CD8-positive, alpha-beta memory T cell (primary cell): ENCODE measurements around the gene SKI. TPM values are rescaled to one million over a fixed set of nuclear protein-coding genes. Genes with fewer than 3 reads are reported as not detected.
A peak's percentile ranks its signal among the peaks of the same experiment; 100 is the strongest.

Experiments used
- CTCF ChIA-PET: fragments of 350-600 bp; sonication (Branson Sonifier 250); formaldehyde crosslinking; loops from one replicate; lab custom pipeline; 2021; ENCODE audit warnings: antibody characterized with exemption; lab: Charles Lee
- POLR2A ChIA-PET: fragments of 350-600 bp; sonication (Branson Sonifier 250); formaldehyde crosslinking; loops from one replicate; lab custom pipeline; 2021; ENCODE audit warnings: antibody characterized with exemption; lab: Charles Lee
- DNase-seq, 5 donors: peaks; one replicate each; pipeline versions ENCODE4 v3.0.0 to v3.0.0-alpha.2; 2020 to 2022; ENCODE audit warnings: mixed read lengths in 1 of 5
- H3K27ac ChIP-seq: one replicate; pipeline ENCODE4 v1.7.0; 2013; ENCODE audit warnings: low read depth, mild to moderate bottlenecking, low read length, moderate library complexity
- H3K27me3 ChIP-seq: 2 replicates; pipeline ENCODE4 v1.7.0; 2013; ENCODE audit warnings: low read length, mild to moderate bottlenecking; ENCODE audit not compliant: insufficient read depth, poor library complexity, severe bottlenecking
- H3K36me3 ChIP-seq: 2 replicates; pipeline ENCODE4 v1.7.0; 2013; ENCODE audit warnings: mild to moderate bottlenecking, low read length, moderate library complexity; ENCODE audit not compliant: insufficient read depth
- H3K4me1 ChIP-seq: 2 replicates; pipeline ENCODE4 v1.7.0; 2013; ENCODE audit warnings: mild to moderate bottlenecking, low read length, moderate library complexity; ENCODE audit not compliant: insufficient read depth
- H3K4me3 ChIP-seq: 2 replicates; pipeline ENCODE4 v1.7.0; 2013; ENCODE audit warnings: mild to moderate bottlenecking, low read length
- H3K9me3 ChIP-seq: 2 replicates; pipeline ENCODE4 v1.7.0; 2013; ENCODE audit warnings: mild to moderate bottlenecking, low read length
- H3K27ac Mint-ChIP-seq, 8 donors: one replicate each; pipeline ENCODE4 v1.8.0; 2020 to 2021; ENCODE audit warnings: mixed read lengths in 8 of 8, mild to moderate bottlenecking in 6 of 8, inconsistent platforms in 3 of 8, moderate library complexity in 3 of 8
- H3K27me3 Mint-ChIP-seq, 2 donors: one replicate each; pipeline ENCODE4 v1.8.0; 2020 to 2021; ENCODE audit warnings: mixed read lengths in 2 of 2, mild to moderate bottlenecking in 1 of 2, moderate library complexity in 1 of 2
- H3K36me3 Mint-ChIP-seq, 3 donors: one replicate each; pipeline ENCODE4 v1.8.0; 2020 to 2021; ENCODE audit warnings: mixed read lengths in 3 of 3, inconsistent platforms in 1 of 3, mild to moderate bottlenecking in 1 of 3
- H3K4me1 Mint-ChIP-seq, 3 donors: one replicate each; pipeline ENCODE4 v1.8.0; 2020 to 2021; ENCODE audit warnings: mixed read lengths in 3 of 3, inconsistent platforms in 1 of 3, mild to moderate bottlenecking in 1 of 3
- H3K4me3 Mint-ChIP-seq, 7 donors: one replicate each; pipeline ENCODE4 v1.8.0; 2020 to 2021; ENCODE audit warnings: mixed read lengths in 7 of 7, mild to moderate bottlenecking in 6 of 7, moderate library complexity in 4 of 7, inconsistent platforms in 2 of 7
- H3K9me3 Mint-ChIP-seq, 5 donors: one replicate each; pipeline ENCODE4 v1.8.0; 2020 to 2022; ENCODE audit warnings: mixed read lengths in 5 of 5, mild to moderate bottlenecking in 3 of 5, moderate library complexity in 2 of 5, inconsistent platforms in 1 of 5
- polyA plus RNA-seq: library from polyadenylated mRNA; unstranded; fragments of 300-500 nt; fragmentation: Illumina TruSeq; gene quantifications from one replicate; pipeline ENCODE4 v1.2.3, GENCODE V29; 2021
- total RNA-seq, 2 experiments: library from RNA; stranded (reverse); gene quantifications; one replicate each; pipeline ENCODE4 v1.2.3, GENCODE V29; 2021

The SKI gene
- total and polyA plus RNA-seq, 3 experiments from 2014 or later, result 0.94 to 38.4 (median 35.9) TPM

DNA sequence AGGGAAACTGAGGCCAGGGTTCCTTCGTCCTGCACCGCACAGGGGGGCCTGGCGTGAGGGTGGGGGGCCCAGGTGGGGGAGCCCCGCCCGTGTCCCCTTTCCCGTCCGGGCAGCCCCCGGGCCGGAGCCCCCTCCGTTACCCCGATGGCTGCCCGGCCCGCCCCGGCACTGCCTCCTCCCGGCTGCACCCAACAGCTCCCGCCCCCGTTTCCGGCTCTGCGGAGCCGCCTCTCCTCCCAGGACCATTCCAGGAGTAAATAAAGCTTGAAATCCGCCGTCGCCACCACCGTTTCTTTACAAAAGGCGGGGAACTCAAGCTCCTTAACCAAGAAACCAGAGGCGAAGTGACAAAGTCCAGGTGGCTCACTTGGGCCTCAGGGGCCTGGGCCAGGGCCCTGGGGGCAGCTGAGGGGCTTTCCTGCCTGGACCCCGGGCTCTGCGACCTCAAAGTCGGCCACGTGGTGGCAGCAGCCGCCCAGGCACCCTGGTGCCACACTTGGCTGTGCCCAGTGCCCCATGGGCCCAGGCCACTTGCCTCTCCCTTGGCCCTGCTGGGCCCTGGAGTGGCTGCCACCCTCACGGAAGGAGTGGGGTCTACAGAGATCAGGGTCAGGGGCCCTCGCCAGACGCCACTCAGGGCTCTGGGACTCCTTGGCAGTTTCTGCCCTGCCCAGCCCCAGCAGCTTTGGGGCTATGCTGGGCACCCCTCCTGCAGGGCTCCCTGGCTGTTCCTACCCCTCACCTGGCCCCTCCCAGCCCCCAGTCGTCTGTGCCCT, 33.0 kb upstream of the SKI start:
- CTCF ChIA-PET, result interaction anchor here (0.7 to 2.4 kb wide), 46 partner anchors 10 to 594 kb away, joined by 3 to 114 read pairs (median 4); partner anchors contain the start of genes MORN1, PEX10, RER1 and TNFRSF14
- peak overlapping the region; percentile 80 for H3K4me3 ChIP-seq

DNA sequence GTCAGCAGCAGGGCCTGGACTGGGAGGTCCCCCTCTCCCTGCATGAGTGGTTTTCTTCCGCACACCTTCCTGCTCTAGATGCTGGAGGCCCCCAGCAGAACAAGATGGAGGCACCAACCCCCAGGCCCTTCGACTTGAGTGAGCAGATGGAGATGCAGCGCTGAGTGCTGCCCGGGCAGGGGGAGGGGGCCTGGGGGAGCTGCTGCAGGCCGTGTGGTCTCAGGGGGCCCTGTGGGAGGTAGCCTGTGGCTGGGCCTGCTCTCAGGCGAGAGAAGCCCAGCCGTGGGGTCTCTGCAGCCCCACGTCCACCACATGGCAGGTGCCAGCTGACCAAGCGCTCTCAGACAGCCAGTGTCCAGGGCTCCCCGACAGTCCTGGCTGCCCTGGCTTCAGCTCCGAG, 32.3 kb upstream of the SKI start:
- ChIA-PET POLR2A (interaction anchor here (1.2 to 2.0 kb wide), 8 partner anchors 35 to 352 kb away, joined by 5 to 15 read pairs (median 8); partner anchors contain the start of genes MORN1 and RER1), CTCF (interaction anchor here (1.1 to 2.4 kb wide), 14 partner anchors 11 to 352 kb away, joined by 3 to 114 read pairs (median 10); partner anchors contain the start of genes MORN1 and RER1)
- Mint-ChIP-seq H3K27me3 (no peaks in the 10 kb centered on the region), H3K9me3 (no peaks in the 10 kb centered on the region), H3K4me3 (no peak overlapping the region), H3K27ac (peak overlapping the region in 3 of 8 donors; percentile 91 to 95 (median 95)), H3K4me1 (peaks cover 18 to 36% (median 20%) of the 10 kb centered on the region in 3 donors), H3K36me3 (peaks cover 0 to 2% (median 1%) of the 10 kb centered on the region in 3 donors)
- peaks cover 32% of the 10 kb centered on the region for H3K4me1 ChIP-seq
- H3K36me3 ChIP-seq, result no peaks in the 10 kb centered on the region
- H3K9me3 ChIP-seq, result no peaks in the 10 kb centered on the region
- no peak overlapping the region for H3K4me3 ChIP-seq
- DNase-seq, result no peak
- peak overlapping the region; percentile 78 for H3K27ac ChIP-seq
- H3K27me3 ChIP-seq, result no peaks in the 10 kb centered on the region

More for the DNA sequence above, 33.0 kb upstream of the SKI start:
- Mint-ChIP-seq H3K27me3 (no peaks in the 10 kb centered on the region), H3K4me3 (peak overlapping the region; percentile 80 to 95 (median 87)), H3K36me3 (peaks cover 0 to 2% (median 1%) of the 10 kb centered on the region in 3 donors), H3K4me1 (peaks cover 20 to 38% (median 21%) of the 10 kb centered on the region in 3 donors), H3K27ac (peak overlapping the region; percentile 87 to 98 (median 92)), H3K9me3 (no peaks in the 10 kb centered on the region)
- H3K27ac ChIP-seq, result peak overlapping the region; percentile 78
- peak; percentile 85 to 94 (median 92) for DNase-seq
- H3K9me3 ChIP-seq, result no peaks in the 10 kb centered on the region
- POLR2A ChIA-PET, result interaction anchor here (0.7 to 2.0 kb wide), 13 partner anchors 9 to 352 kb away, joined by 3 to 15 read pairs (median 7); partner anchors contain the start of genes MORN1, RER1 and SKI
- no peaks in the 10 kb centered on the region for H3K27me3 ChIP-seq
- peaks cover 35% of the 10 kb centered on the region for H3K4me1 ChIP-seq
- H3K36me3 ChIP-seq, result no peaks in the 10 kb centered on the region

DNA sequence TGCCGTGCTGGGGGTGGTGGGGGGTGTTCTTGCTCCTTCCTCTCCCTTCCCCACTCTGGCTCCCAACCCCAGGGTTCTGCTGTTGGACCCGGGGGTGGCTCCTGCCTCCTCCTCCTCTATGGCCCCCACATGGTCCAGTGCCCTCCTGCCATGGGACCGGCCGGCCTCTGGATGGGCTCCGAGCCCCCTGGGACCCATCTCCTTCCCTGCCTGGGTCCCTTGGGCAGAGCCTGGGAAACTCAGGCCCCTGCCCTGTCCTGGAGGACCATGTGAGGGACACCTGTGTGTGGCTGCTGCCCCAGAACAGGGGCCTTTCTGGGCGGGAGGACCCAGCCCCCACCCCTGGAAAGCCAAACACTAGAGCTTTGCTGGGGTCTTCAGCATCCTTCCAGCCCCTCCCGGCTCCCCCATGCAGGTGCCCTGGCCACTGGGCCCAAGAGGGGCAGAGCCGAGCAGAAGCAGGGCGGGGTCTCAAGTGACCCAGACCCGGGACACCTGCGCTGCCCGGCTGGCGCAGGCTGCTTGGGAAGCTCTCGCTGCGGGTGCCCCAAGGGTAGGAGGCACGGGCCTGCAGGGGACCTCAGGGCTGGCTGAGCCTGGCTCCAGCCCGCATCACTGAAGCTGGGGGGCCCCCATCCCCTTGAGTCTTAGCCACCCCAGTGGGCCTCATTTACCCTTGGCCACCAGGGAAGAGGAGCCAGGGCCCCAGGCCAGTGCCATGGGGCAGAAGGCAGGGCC, 31.0 kb upstream of the SKI start:
- peaks cover 32% of the 10 kb centered on the region for H3K4me1 ChIP-seq
- POLR2A ChIA-PET, result interaction anchor here (0.6 kb wide), 1 partner anchor 601 kb away, joined by 4 read pairs; no protein-coding TSS in a partner anchor

DNA sequence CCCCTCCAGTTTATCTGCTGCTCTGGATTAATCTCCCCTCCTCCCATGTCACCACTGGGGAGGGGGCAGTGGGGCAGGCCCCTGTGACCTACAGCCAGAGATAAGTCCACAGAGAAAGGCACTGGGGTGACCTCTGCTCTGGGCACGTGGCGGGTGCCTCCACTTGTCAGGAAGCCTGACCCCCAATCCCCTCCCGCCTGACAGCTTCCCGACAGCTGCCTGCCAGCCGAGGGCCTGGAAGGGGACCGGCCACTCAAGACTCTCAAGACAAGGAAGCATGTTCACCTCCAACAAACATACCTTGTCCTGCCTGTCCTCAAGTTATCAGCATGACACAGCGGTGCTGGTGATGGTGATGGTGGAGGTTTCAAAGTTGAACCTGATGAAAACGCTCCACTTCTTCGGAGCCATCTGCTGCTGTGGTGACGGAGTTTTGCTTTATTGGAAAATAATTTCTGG, 30.4 kb upstream of the SKI start:
- Mint-ChIP-seq H3K36me3 (no peaks in the 10 kb centered on the region), H3K27ac (peak overlapping the region; percentile 51 to 96 (median 88)), H3K4me3 (peak overlapping the region in 1 of 7 donors; percentile 48), H3K9me3 (no peaks in the 10 kb centered on the region), H3K4me1 (peaks cover 16 to 27% (median 16%) of the 10 kb centered on the region in 3 donors), H3K27me3 (no peaks in the 10 kb centered on the region)
- no peaks in the 10 kb centered on the region for H3K27me3 ChIP-seq
- H3K9me3 ChIP-seq, result no peaks in the 10 kb centered on the region
- POLR2A ChIA-PET, result interaction anchor here (0.6 kb wide), 1 partner anchor 601 kb away, joined by 4 read pairs; no protein-coding TSS in a partner anchor
- H3K4me1 ChIP-seq, result peaks cover 32% of the 10 kb centered on the region
- CTCF ChIA-PET, result interaction anchor here (0.8 to 2.0 kb wide), 5 partner anchors 115 to 359 kb away, joined by 3 to 8 read pairs (median 4); partner anchors contain the start of genes MORN1, RER1 and TNFRSF14
- peak overlapping the region; percentile 61 for H3K27ac ChIP-seq
- H3K4me3 ChIP-seq, result no peak overlapping the region
- DNase-seq, result no peak
- no peaks in the 10 kb centered on the region for H3K36me3 ChIP-seq

More for the DNA sequence above, 31.0 kb upstream of the SKI start:
- H3K9me3 ChIP-seq, result no peaks in the 10 kb centered on the region
- no peaks in the 10 kb centered on the region for H3K36me3 ChIP-seq
- no peaks in the 10 kb centered on the region for H3K27me3 ChIP-seq
- peak overlapping the region; percentile 61 for H3K27ac ChIP-seq
- no peak overlapping the region for H3K4me3 ChIP-seq
- H3K27ac Mint-ChIP-seq, result peak overlapping the region in 3 of 8 donors; percentile 21 to 76 (median 57)
- H3K36me3 Mint-ChIP-seq, result no peaks in the 10 kb centered on the region
- H3K4me1 Mint-ChIP-seq, result peaks cover 15 to 29% (median 16%) of the 10 kb centered on the region in 3 donors
- no peaks in the 10 kb centered on the region for H3K9me3 Mint-ChIP-seq
- no peak overlapping the region for H3K4me3 Mint-ChIP-seq
- no peaks in the 10 kb centered on the region for H3K27me3 Mint-ChIP-seq
- CTCF ChIA-PET, result interaction anchor here (0.8 to 2.4 kb wide), 6 partner anchors 116 to 359 kb away, joined by 3 to 114 read pairs (median 6); partner anchors contain the start of genes MORN1, RER1 and TNFRSF14
- DNase-seq, result no peak

DNA sequence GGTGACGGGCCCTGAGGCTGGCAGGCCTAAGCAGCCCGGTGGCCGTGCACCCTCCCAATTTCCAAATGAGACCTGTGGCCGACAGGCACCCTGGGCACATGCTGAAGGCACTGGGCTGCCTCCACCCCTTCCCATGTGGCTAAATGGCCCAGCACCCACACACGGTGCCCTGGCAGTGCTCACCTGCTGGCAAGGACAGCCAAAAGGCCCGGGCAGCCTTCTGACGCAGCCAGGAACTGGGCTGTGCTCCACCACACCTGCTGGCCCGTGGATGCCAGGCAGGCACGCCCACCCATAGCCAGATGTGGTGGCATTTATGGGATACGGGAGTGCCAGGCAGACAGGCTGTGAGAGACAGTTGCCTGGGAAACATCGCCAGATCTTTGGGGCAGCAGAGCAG, 29.5 kb upstream of the SKI start:
- POLR2A ChIA-PET, result interaction anchor here (1.2 to 1.3 kb wide), 2 partner anchors 9 to 29 kb away, joined by 4 to 7 read pairs; no protein-coding TSS in a partner anchor
- peak overlapping the region in 6 of 7 donors; percentile 80 to 91 (median 82) for H3K4me3 Mint-ChIP-seq
- Histone ChIP-seq H3K27ac (peak overlapping the region; percentile 73), H3K27me3 (no peaks in the 10 kb centered on the region), H3K9me3 (no peaks in the 10 kb centered on the region), H3K4me1 (peaks cover 32% of the 10 kb centered on the region), H3K4me3 (peak overlapping the region; percentile 57), H3K36me3 (no peaks in the 10 kb centered on the region)
- H3K27ac Mint-ChIP-seq, result peak overlapping the region; percentile 87 to 99 (median 94)
- no peaks in the 10 kb centered on the region for H3K27me3 Mint-ChIP-seq
- H3K36me3 Mint-ChIP-seq, result no peaks in the 10 kb centered on the region
- H3K9me3 Mint-ChIP-seq, result no peaks in the 10 kb centered on the region
- no peak for DNase-seq
- peaks cover 16 to 25% (median 16%) of the 10 kb centered on the region in 3 donors for H3K4me1 Mint-ChIP-seq
- CTCF ChIA-PET, result interaction anchor here (1.1 to 2.3 kb wide), 7 partner anchors 11 to 193 kb away, joined by 3 to 14 read pairs (median 5); partner anchors contain the start of genes MORN1 and RER1

DNA sequence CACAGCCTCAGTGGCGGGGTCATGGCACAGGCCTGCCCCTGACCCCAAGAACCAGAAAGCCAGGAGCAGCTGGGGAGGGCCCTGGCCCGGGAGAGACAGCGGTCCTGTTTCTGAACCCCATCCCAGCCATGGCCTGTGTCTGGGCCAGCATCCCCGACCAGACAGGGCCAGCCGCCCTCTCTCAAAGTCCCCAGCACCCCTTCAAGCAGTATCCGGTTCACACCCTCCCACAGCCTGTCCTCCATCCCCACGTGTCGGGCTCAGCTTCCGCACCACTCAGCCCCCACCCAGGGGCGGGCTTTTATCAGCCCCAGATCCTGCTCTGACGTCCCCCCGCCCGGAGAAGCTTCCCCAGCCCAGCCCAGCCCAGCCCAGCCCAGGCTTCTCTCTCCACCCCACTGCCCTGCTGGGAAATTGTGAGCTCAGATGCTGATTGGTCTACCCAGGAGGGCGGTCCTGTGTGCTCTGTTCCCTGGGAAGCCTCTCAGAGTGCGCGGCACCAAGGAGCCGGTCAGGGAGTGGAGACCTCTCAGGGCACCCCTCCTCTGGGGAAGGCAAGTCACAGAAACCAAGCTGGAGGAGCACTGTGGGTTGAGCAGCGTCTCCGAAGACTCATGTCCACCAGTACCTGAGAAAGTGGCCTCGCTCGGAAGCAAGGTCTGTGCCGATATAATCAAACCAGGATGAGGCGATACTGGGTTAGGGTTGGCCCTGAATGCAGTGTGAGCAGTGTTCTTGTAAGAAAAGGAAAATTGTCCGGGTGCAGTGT, 28.9 kb upstream of the SKI start:
- H3K4me3 Mint-ChIP-seq, result peak overlapping the region; percentile 80 to 91 (median 82)
- peaks cover 28% of the 10 kb centered on the region for H3K4me1 ChIP-seq
- no peaks in the 10 kb centered on the region for H3K27me3 Mint-ChIP-seq
- H3K36me3 Mint-ChIP-seq, result no peaks in the 10 kb centered on the region
- ChIA-PET POLR2A (interaction anchor here (0.6 to 1.3 kb wide), 5 partner anchors 9 to 205 kb away, joined by 3 to 7 read pairs (median 4); no protein-coding TSS in a partner anchor), CTCF (interaction anchor here (0.8 to 2.3 kb wide), 11 partner anchors 10 to 349 kb away, joined by 3 to 14 read pairs (median 4); partner anchors contain the start of genes MORN1 and RER1)
- peak overlapping the region; percentile 73 for H3K27ac ChIP-seq
- H3K27me3 ChIP-seq, result no peaks in the 10 kb centered on the region
- peak overlapping the region; percentile 87 to 99 (median 94) for H3K27ac Mint-ChIP-seq
- peak; percentile 73 to 88 (median 81) for DNase-seq
- no peaks in the 10 kb centered on the region for H3K9me3 ChIP-seq
- H3K9me3 Mint-ChIP-seq, result no peaks in the 10 kb centered on the region
- peak overlapping the region; percentile 57 for H3K4me3 ChIP-seq
- no peaks in the 10 kb centered on the region for H3K36me3 ChIP-seq
- peaks cover 16 to 22% (median 16%) of the 10 kb centered on the region in 3 donors for H3K4me1 Mint-ChIP-seq
